Activated CD8-positive, alpha-beta memory T cell treated with anti-CD3 and anti-CD28 coated beads for 36 hours (primary cell): ENCODE data around the gene TTC7B. TPM values are rescaled to one million over a fixed set of nuclear protein-coding genes. Genes with fewer than 3 reads are reported as not detected.

ENCODE experiments used
- CTCF ChIA-PET: fragments of 350-600 bp; sonication (Branson Sonifier 250); formaldehyde crosslinking; loops from one replicate; lab custom pipeline; 2021; ENCODE audit warnings: antibody characterized with exemption; lab: Charles Lee
- POLR2A ChIA-PET: fragments of 350-600 bp; sonication (Branson Sonifier 250); formaldehyde crosslinking; loops from one replicate; lab custom pipeline; 2021; ENCODE audit warnings: antibody characterized with exemption; lab: Charles Lee
- total RNA-seq, 2 experiments: library from RNA; stranded (reverse); gene quantifications; one replicate each; pipeline ENCODE4 v1.2.3, GENCODE V29; 2021

The TTC7B gene
- total RNA-seq, 2 experiments from 2014 or later = 7.0 to 8.5 TPM

GRCh38 chr14:90809530-90810312 is 6.5 kb downstream of the TTC7B start:
- CTCF ChIA-PET = no interaction called here
- POLR2A ChIA-PET = no interaction called here

DNA sequence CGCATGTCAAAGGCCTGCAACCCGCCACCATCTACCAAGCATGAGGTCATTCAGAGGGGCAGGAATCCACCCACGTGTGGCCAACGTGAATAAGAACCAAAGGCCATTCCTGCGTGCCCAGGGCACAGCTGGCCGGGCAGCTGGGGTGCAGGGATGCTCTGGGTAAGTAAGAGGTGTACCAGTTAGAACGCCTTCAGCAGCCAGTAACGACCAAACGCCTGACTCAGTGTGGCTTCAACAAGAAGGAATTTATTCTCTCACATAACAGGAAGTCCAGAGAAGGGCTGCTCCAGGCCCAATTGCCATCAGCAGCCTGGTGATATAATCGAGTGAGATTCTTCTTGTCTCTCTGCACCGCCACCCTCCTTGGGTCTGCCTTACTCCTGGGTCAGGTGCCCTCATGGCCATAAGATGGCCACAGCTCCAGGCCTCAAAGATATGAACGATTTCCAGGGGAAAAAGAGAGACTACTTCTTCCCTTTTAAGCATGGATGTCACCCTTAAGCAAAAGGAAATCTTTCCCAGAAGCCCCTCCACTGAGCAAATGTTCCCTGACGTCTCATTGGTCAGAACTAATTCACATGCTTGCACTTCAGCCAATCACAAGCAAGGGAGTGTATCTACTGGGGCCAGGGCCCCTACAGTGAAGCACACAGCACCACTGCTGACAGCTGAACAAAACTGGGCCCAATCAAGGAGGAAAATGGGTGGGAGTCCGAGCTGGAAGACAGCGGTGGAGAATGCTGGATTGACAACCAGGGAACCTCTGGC is 7.3 kb downstream of the TTC7B start:
- ChIA-PET POLR2A (no interaction called here), CTCF (no interaction called here)

- ChIA-PET CTCF (no interaction called here), POLR2A (no interaction called here)
Observed at GRCh38 chr14:90807060-90807459, 9.2 kb downstream of the TTC7B start.

DNA sequence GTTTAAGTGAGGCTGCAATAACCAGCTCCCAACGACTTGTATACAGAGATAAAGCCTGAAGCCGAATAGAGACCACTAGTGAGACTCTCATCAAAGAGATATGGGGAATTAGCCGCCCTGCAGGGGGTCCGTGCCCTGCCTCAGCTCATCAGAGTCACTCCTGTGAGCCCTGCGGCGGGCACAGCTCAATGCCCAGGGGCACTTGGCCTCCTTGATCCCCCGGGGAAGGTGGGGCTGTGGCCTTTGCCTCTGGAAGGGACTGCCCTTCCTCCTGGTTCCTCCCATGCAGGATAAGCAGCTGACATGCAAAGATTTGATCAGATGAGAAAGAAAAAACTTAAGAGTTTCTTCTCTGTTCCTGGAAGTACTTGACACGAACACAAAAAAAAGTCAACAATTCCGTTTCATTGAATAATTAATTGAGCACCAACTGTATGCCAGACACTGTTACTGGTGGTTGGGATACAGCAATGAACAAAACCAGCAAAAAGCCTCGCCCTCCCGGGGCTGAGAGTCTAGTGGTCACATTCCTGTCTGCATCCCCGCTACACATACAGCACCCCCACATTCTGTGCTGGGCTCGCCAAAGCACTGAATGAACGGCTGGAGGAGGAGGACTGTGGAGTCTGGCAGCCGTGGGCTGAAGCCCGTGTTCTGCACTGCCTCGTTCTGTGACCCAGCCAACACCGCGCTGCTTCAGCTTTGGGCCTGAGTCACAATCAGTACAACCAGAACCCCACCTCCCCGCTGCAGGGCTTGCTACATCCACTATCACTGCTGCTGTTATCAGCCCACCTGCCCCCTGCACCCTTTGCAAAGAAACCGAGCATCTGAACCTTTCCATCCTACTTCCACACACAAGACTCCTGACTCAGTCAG is 10.3 kb downstream of the TTC7B start:
- POLR2A ChIA-PET = no interaction called here
- CTCF ChIA-PET = no interaction called here

DNA sequence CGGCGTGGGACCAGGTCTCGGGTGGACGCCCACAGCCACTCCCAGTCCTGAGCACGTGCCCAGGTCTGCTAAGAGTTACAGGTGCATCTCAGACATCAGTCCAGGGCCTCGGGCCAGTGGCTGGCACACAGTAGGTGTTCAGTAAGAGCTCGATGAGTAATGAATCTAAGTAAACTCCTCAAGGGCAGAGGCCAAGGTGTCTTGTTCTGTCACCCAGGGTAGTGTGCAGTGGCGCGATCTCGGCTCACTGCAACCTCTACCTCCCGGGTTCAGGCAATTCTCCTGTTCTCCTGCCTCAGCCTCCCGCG is 11.2 kb downstream of the TTC7B start:
- CTCF ChIA-PET = no interaction called here
- POLR2A ChIA-PET = no interaction called here

DNA sequence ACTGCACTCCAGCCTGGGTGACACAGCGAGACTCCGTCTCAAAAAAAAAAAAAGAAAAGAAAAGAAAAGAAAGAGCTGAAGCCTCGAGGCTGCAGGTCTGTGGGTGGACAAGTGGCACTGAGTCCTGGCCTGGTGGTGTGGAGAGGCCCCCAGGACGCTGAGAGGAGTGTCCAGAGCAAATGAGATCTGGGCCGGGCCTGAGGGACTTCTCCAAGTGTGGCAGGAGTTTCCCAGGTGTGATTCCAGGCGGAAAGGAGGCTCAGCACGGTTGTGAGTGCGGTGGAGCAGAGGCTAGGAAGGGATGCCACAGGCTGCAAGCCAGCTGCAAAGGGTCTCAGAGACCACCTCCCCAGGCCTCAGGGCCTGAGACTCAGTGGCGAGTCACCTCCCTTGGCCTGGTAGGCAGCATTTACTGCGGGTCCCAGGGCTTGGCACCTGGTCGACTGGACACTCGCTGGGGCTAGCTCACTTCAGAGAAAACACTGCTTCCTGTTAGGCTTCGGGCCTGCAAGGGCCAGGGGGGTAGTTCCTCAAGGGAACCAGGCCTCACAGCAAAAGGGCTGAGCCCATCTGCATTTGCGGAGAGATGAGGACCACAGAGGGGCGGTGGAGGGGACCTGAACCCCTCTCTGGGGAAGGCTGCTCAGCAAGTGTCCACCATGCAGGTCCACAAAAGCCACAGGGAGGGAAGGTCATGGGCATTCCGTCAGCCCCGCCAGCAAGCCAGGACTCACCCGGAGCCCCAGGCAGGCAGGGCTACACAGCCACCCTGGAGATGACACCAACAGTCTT is 11.7 kb downstream of the TTC7B start:
- ChIA-PET CTCF (no interaction called here), POLR2A (no interaction called here)

DNA sequence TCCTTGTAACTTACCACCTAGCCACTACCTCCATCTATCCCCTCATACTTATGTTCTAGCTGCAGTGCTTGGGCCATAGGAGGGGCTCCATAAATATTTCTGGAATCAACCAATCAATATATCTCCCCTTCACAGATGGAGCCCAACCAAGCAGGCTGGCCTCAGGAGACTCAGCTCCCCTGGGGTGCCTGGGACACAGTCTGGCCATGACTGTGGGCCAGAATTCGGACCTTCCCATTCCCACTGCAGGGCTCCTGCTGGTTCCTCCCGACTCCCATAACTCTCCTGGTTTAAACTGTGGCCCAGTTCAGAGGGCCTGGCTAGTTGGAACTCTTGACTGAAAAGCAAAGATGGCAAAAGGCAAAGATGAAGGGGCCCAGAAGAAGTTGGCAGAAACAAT is 13.0 kb downstream of the TTC7B start:
- ChIA-PET CTCF (no interaction called here), POLR2A (no interaction called here)

- ChIA-PET CTCF (no interaction called here), POLR2A (no interaction called here)
Observed at GRCh38 chr14:90799420-90799819, 16.8 kb downstream of the TTC7B start.

GRCh38 chr14:90797919-90798318 is 18.3 kb downstream of the TTC7B start:
- POLR2A ChIA-PET = no interaction called here

GRCh38 chr14:90797451-90797850 is 18.8 kb downstream of the TTC7B start:
- POLR2A ChIA-PET = no interaction called here
- CTCF ChIA-PET = no interaction called here

More at GRCh38 chr14:90797919-90798318, 18.3 kb downstream of the TTC7B start:
- CTCF ChIA-PET = no interaction called here

DNA sequence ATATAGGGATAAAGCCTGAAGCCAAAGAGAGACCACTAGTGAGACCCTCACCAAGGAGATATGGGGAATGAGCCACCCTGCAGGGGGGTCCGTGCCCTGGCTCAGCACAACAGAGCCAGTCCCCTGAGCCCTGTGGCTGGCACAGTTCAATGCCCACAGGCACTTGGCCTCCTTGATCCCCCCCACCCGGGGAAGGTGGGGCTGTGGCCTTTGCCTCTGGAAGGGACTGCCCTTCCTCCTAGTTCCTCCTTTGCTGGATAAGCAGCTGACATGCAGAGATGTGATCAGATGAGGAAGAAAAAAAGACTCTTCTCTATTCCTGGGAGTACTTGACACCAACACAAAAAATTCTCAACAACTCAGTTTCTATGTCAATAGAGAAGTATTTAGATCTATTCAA is 19.9 kb downstream of the TTC7B start:
- ChIA-PET CTCF (interaction anchor here (1.4 kb wide), 1 partner anchor 38 kb away, joined by 3 read pairs; no protein-coding TSS in a partner anchor), POLR2A (no interaction called here)

GRCh38 chr14:90795744-90796143 is 20.5 kb downstream of the TTC7B start:
- ChIA-PET POLR2A (no interaction called here), CTCF (interaction anchor here (1.4 kb wide), 1 partner anchor 37 kb away, joined by 3 read pairs; no protein-coding TSS in a partner anchor)

GRCh38 chr14:90791486-90791885 is 24.7 kb downstream of the TTC7B start:
- CTCF ChIA-PET = no interaction called here
- POLR2A ChIA-PET = no interaction called here

DNA sequence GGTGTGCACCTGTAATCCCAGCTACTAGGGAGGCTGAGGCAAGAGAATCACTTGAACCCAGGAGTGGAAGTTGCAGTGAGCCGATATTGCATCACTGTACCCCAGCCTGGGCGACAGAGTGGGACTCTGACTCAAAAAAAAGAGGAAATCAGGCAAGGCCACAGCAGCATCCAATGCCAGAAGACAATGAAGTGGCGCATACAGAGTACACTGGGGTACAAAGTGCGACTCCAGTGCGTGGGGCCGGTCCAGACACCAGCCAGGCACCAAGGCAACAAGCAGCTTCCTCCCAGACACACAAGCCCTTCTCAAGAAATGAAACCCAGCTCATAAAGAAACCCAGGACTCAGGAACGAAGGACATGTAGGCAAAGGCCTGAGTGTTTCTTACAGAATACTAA is 28.2 kb downstream of the TTC7B start:
- ChIA-PET POLR2A (interaction anchor here (0.5 kb wide), 1 partner anchor 385 kb away, joined by 4 read pairs; no protein-coding TSS in a partner anchor), CTCF (no interaction called here)

DNA sequence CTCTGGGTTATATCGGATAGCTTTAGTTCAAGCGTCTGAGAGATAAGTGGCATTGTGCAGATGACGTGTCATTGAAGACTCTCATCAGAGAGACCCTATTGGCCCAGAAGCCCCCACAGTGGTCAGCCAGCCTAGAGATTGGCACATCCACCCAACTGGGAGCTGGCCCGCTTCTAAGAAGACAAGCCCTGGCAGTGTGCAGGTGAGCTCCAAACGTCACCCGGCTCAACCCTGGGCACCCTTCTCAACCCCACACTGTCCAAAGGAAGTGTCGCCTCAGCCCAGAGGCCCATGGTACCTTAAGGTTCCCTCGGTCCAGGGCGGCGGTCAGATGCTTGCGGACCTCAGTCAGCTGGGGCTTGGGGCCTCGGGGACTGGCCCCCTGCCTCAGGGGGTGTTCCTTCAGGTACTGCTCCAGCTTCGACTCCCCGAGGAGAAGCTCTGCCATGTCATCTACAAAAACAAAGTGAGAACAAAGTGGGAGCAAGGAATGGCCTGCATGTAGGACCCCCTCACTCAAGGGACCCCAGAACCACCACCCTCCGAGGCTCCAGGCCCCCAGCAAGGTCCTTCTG is 30.3 kb downstream of the TTC7B start:
- CTCF ChIA-PET = interaction anchor here (1.1 kb wide), 1 partner anchor 511 kb away, joined by 3 read pairs; no protein-coding TSS in a partner anchor
- POLR2A ChIA-PET = no interaction called here

- CTCF ChIA-PET = interaction anchor here (1.1 kb wide), 1 partner anchor 512 kb away, joined by 3 read pairs; no protein-coding TSS in a partner anchor
- POLR2A ChIA-PET = no interaction called here
Observed at GRCh38 chr14:90785471-90785870, 30.8 kb downstream of the TTC7B start.

GRCh38 chr14:90784621-90785270 is 31.5 kb downstream of the TTC7B start:
- CTCF ChIA-PET = interaction anchor here (1.1 kb wide), 1 partner anchor 513 kb away, joined by 3 read pairs; no protein-coding TSS in a partner anchor

GRCh38 chr14:90783344-90783743 is 32.9 kb downstream of the TTC7B start:
- ChIA-PET POLR2A (no interaction called here), CTCF (interaction anchor here (1.6 kb wide), 1 partner anchor 12 kb away, joined by 3 read pairs; no protein-coding TSS in a partner anchor)

More at GRCh38 chr14:90784621-90785270, 31.5 kb downstream of the TTC7B start:
- POLR2A ChIA-PET = no interaction called here
